Measurements from ENCODE around the gene GMPPA.

The GMPPA gene

DNA sequence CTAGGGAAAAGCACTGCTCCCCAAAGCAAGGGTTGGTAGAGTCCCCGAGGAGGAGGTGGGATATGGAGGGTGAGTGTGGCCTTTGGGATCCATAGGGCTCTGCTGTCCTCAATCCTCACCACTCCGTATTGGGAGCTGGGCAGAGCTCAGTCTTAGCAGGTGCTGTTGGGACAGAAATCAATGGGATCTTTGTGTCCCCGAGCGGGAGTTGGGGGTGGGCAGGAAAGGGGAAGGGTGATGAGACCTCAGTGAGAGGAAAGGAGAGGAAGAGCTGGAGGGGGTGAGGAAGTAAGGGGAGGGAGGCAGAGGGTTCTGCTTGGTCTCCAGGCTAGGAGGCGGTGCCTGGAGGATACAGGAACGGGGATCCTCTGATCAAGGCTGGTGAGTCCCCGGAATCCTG lies 18.2 kb downstream of the GMPPA start:
- H3K4me3 ChIP-seq (ENCODE audit: low read depth in 1 of 2, low read length in 2 of 2), result no peak overlapping the region
- peaks cover 44% of the 10 kb centered on the region for H3K27me3 ChIP-seq (ENCODE audit: low read depth, low read length)
- H3K4me1 ChIP-seq (ENCODE audit: control insufficient read depth in 1 of 2, insufficient read depth in 2 of 2, low read length in 2 of 2), result peaks cover 0 to 8% of the 10 kb centered on the region in 2 donors
- H3K9me3 ChIP-seq (ENCODE audit: control insufficient read depth in 1 of 2, low read length in 2 of 2), result no peaks in the 10 kb centered on the region
- no peaks in the 10 kb centered on the region for H3K36me3 ChIP-seq (ENCODE audit: control insufficient read depth in 1 of 2, insufficient read depth in 2 of 2, low read length in 2 of 2)
- H3K27ac ChIP-seq (ENCODE audit: low read length), result no peak overlapping the region

DNA sequence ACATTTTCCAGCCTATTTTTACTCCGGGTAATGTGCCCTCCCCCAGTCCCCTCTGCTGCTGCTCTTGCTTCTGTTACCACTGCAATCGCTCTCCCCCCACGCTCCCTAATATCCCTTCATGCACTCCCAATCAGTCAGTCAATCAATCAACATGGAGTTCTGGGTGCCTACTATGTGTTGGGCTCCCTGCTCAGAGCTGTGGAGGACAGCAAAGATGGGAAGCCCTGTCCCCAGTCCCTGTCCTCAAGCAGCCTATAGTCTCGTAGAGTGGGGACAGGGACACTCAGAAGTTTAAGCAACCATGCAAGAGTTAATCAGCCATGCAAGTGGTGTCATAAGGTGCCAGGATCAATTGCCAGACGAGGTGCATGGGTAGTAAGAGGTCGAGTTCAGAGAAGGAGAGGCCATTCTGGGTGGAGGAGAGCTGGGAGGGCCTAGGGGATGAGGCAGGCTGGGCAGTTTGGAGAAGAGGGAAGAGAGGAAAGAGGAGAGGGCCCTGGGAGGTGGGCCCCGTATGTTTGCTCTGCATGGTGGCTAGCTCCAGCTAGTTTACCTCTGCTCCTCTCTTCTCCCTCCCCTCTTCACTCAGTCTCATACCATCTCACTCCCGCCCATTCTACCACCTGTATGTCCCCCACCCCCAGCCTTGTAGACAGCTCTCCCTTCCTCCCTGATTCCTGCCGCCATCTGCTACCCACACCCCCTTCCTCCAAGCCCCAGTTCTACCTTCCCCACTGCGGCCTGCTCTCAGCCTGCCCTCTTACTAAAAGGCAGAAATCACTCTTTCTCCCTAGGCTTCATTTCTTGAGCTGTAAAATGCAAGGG lies 19.5 kb downstream of the GMPPA start:
- Histone ChIP-seq H3K4me3 (ENCODE audit: low read depth in 1 of 2, low read length in 2 of 2) (no peak overlapping the region), H3K36me3 (ENCODE audit: control insufficient read depth in 1 of 2, insufficient read depth in 2 of 2, low read length in 2 of 2) (no peaks in the 10 kb centered on the region), H3K9me3 (ENCODE audit: control insufficient read depth in 1 of 2, low read length in 2 of 2) (no peaks in the 10 kb centered on the region), H3K27ac (ENCODE audit: low read length) (no peak overlapping the region), H3K27me3 (ENCODE audit: low read depth, low read length) (peaks cover 45% of the 10 kb centered on the region), H3K4me1 (ENCODE audit: control insufficient read depth in 1 of 2, insufficient read depth in 2 of 2, low read length in 2 of 2) (peaks cover 0 to 18% of the 10 kb centered on the region in 2 donors)

DNA sequence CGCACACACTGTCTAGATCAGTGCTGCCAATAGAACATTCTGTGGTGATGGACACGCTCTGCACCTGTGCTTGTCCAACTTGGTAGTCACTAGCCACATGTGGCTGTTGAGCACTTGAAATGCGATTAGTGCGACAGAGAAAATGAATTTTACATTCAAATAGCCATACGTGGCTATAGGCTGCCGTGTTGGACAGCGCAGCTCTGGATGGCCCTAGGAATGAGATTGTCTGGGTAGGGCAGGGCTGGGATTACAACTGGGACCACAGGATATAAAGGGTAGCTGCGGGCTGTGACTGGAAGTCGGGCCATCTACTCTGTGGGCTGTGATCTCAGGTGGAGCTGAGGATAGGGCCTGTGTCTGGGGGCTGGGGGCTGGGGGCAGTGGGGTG lies 20.8 kb downstream of the GMPPA start:
- H3K27me3 ChIP-seq (ENCODE audit: low read depth, low read length), result peaks cover 47% of the 10 kb centered on the region
- H3K4me3 ChIP-seq (ENCODE audit: low read depth in 1 of 2, low read length in 2 of 2), result no peak overlapping the region
- H3K36me3 ChIP-seq (ENCODE audit: control insufficient read depth in 1 of 2, insufficient read depth in 2 of 2, low read length in 2 of 2), result no peaks in the 10 kb centered on the region
- H3K27ac ChIP-seq (ENCODE audit: low read length), result no peak overlapping the region
- H3K9me3 ChIP-seq (ENCODE audit: control insufficient read depth in 1 of 2, low read length in 2 of 2), result no peaks in the 10 kb centered on the region
- peaks cover 0 to 21% of the 10 kb centered on the region in 2 donors for H3K4me1 ChIP-seq (ENCODE audit: control insufficient read depth in 1 of 2, insufficient read depth in 2 of 2, low read length in 2 of 2)

DNA sequence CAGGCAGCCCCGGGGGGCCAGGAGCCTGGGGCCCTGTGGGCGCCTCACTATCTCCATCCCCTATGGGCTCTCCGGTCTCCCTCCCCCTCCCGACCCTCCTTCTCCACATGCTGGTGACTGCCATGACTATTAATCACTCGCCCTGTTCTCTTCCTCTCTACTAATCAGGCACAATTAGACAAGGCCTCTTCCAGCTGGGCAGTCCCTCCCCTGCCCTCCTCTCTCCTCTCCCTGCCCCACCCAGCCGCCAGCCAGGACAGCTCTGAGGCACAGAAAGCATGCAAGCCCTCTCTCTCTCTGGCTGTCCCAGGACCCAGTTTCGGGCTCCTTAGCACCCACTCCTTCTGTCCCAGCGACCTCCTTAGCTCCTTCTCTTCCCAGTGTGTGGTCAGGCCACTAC lies 21.4 kb downstream of the GMPPA start:
- Histone ChIP-seq H3K27ac (ENCODE audit: low read length) (no peak overlapping the region), H3K9me3 (ENCODE audit: control insufficient read depth in 1 of 2, low read length in 2 of 2) (no peaks in the 10 kb centered on the region), H3K4me3 (ENCODE audit: low read depth in 1 of 2, low read length in 2 of 2) (no peak overlapping the region)

DNA sequence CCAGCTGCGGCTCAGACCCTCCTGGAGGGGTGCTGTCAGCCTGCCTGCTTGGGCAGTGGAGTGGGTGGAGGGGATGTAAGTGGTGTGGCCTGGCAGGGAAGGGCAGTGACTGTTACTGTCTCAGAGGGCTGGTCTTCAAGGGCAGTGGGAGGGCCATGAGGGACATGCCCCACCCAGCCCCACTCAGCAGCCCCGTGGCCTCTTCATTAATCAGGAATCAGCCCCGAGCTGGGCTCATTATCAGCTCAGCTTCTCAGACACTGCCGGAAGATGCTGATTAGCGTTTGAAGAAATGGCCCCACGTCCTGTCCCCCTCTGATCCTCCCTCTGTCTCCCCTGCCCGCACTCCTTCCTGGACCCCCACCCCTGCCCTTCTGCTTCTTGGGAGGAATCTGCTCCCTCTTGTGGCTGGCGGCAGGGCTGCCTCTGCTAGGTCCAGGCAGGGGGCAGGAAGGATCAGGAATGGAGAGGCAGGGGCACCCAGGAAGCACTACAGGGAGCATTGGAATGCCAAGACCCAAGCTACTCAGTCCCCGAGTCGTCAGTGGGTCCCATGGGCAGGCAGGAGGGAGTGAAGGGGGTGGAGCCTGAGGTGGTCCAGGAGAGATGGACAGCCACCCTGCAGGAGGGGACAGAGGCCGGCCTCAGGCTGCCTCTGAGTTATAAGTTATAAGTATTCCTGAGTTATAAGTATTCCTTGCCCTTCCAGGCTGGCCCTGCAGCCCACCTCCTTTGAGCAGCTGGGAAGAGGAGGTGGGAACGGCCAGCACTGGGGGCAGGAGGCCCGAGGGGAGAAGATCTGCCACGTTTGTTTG lies 22.6 kb downstream of the GMPPA start:
- no peak overlapping the region for H3K4me3 ChIP-seq (ENCODE audit: low read depth in 1 of 2, low read length in 2 of 2)
- H3K27ac ChIP-seq (ENCODE audit: low read length), result no peak overlapping the region
- peaks cover 0 to 21% of the 10 kb centered on the region in 2 donors for H3K4me1 ChIP-seq (ENCODE audit: control insufficient read depth in 1 of 2, insufficient read depth in 2 of 2, low read length in 2 of 2)
- peaks cover 47% of the 10 kb centered on the region for H3K27me3 ChIP-seq (ENCODE audit: low read depth, low read length)
- no peaks in the 10 kb centered on the region for H3K9me3 ChIP-seq (ENCODE audit: control insufficient read depth in 1 of 2, low read length in 2 of 2)
- no peaks in the 10 kb centered on the region for H3K36me3 ChIP-seq (ENCODE audit: control insufficient read depth in 1 of 2, insufficient read depth in 2 of 2, low read length in 2 of 2)

More for the DNA sequence above, 21.4 kb downstream of the GMPPA start:
- peaks cover 0 to 21% of the 10 kb centered on the region in 2 donors for H3K4me1 ChIP-seq (ENCODE audit: control insufficient read depth in 1 of 2, insufficient read depth in 2 of 2, low read length in 2 of 2)
- no peaks in the 10 kb centered on the region for H3K36me3 ChIP-seq (ENCODE audit: control insufficient read depth in 1 of 2, insufficient read depth in 2 of 2, low read length in 2 of 2)
- peaks cover 47% of the 10 kb centered on the region for H3K27me3 ChIP-seq (ENCODE audit: low read depth, low read length)

DNA sequence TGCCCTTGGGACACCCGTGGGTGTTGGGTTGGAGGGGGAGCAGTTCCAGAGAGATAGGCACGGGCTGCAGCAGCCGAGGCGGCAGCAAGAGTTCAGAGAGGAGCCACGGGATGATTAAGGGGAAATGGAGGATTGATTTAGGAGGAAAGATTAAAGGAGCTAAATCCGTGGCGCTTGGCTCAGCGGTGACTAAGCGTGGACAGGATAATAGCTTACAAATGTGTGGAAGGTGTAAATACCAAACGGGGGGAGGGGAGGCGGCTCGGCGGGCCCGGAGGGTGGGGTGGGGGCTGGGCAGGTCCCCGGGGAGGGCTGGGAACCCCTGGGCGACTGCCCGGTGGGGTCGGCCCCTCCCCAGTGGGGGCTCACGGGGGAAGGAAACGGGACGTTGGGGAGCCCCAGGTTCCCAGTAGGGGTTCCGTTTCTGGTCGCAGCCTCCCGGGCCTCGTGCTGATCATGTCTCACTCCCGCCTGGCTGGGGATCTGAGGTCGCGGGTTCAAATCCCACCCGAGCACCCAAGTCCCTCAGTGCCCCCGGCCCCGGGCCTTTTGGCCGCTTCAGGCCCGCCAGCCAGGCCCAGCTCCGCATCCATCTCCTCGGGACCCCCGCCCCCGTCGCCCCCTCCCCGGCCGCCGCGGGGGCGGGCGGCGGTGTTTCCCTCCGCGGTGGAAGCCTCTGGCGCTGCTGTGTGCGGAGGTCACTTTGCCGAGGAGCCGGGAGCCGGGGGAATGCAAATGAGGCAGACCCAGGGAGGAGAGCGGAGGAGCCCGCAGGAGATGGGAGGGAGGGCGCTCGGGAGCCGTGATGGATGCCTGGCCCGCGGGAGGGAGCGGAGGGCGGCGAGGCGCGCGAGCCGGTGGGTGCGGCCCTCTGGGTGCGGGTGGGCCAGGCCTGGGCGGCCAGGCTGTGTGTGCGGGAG lies 23.7 kb downstream of the GMPPA start:
- no peak overlapping the region for H3K27ac ChIP-seq (ENCODE audit: low read length)
- peak overlapping the region in 1 of 2 donors; percentile 48 for H3K4me3 ChIP-seq (ENCODE audit: low read depth in 1 of 2, low read length in 2 of 2)
- H3K4me1 ChIP-seq (ENCODE audit: control insufficient read depth in 1 of 2, insufficient read depth in 2 of 2, low read length in 2 of 2), result peaks cover 0 to 21% of the 10 kb centered on the region in 2 donors

DNA sequence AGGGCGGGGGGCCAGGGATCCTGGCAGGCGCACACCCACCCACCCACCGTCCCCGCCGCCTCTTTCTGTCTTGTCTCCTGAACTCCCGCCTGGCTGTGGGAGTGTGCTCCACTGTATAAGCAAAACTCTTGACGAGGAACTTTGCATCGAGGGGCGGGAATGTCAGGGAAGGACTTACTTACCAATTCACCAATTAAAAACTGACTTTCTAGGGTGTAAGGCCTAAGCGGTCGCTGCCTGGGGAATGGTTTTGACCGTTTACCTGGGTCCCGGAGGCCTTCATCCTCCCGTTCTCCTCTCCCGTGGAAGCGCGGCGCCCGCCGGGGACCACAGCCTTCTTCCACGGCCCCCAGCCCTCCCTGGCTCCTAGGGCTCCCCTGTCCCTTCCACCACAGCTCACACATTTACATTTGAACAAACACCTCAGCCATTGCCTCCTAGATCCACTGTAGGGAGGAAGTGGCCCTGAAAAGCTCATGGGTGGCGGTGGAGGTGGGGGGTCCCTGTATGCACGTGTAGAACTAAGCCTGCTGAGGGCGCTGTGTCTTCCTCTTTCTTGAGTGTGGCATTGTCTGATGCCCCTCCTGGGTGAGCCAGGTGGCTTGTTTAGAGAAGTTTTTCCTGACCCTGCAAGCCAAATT lies 24.5 kb downstream of the GMPPA start:
- H3K36me3 ChIP-seq (ENCODE audit: control insufficient read depth in 1 of 2, insufficient read depth in 2 of 2, low read length in 2 of 2), result no peaks in the 10 kb centered on the region
- no peaks in the 10 kb centered on the region for H3K9me3 ChIP-seq (ENCODE audit: control insufficient read depth in 1 of 2, low read length in 2 of 2)
- no peak overlapping the region for H3K27ac ChIP-seq (ENCODE audit: low read length)
- H3K4me3 ChIP-seq (ENCODE audit: low read depth in 1 of 2, low read length in 2 of 2), result peak overlapping the region in 1 of 2 donors; percentile 48
- H3K4me1 ChIP-seq (ENCODE audit: control insufficient read depth in 1 of 2, insufficient read depth in 2 of 2, low read length in 2 of 2), result peaks cover 0 to 21% of the 10 kb centered on the region in 2 donors
- H3K27me3 ChIP-seq (ENCODE audit: low read depth, low read length), result peaks cover 58% of the 10 kb centered on the region

More for the DNA sequence above, 23.7 kb downstream of the GMPPA start:
- Histone ChIP-seq H3K27me3 (ENCODE audit: low read depth, low read length) (peaks cover 58% of the 10 kb centered on the region), H3K9me3 (ENCODE audit: control insufficient read depth in 1 of 2, low read length in 2 of 2) (no peaks in the 10 kb centered on the region), H3K36me3 (ENCODE audit: control insufficient read depth in 1 of 2, insufficient read depth in 2 of 2, low read length in 2 of 2) (no peaks in the 10 kb centered on the region)

DNA sequence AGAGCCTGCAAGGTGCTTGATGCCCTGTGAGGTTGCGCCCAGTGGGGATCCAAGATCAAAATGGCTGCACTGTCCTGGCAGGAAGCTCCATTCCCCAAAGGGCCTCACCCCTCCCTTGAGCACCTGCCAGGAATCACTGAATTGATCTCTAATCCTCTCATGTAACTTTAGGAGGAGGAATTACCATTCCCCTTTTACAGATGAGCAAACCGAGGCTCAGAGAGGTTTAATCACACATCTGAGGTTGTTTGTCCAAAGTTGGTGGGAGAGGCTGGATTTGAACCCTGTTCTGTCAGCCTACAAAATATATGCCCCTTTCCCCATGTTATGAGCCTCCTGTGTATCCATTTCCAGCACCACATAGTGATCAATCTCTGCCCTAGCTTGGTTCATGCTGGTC lies 26.1 kb downstream of the GMPPA start:
- H3K4me3 ChIP-seq (ENCODE audit: low read depth in 1 of 2, low read length in 2 of 2), result no peak overlapping the region
- H3K27me3 ChIP-seq (ENCODE audit: low read depth, low read length), result peaks cover 68% of the 10 kb centered on the region
- H3K27ac ChIP-seq (ENCODE audit: low read length), result no peak overlapping the region
- H3K36me3 ChIP-seq (ENCODE audit: control insufficient read depth in 1 of 2, insufficient read depth in 2 of 2, low read length in 2 of 2), result no peaks in the 10 kb centered on the region
- H3K9me3 ChIP-seq (ENCODE audit: control insufficient read depth in 1 of 2, low read length in 2 of 2), result no peaks in the 10 kb centered on the region
- H3K4me1 ChIP-seq (ENCODE audit: control insufficient read depth in 1 of 2, insufficient read depth in 2 of 2, low read length in 2 of 2), result peaks cover 0 to 25% of the 10 kb centered on the region in 2 donors

DNA sequence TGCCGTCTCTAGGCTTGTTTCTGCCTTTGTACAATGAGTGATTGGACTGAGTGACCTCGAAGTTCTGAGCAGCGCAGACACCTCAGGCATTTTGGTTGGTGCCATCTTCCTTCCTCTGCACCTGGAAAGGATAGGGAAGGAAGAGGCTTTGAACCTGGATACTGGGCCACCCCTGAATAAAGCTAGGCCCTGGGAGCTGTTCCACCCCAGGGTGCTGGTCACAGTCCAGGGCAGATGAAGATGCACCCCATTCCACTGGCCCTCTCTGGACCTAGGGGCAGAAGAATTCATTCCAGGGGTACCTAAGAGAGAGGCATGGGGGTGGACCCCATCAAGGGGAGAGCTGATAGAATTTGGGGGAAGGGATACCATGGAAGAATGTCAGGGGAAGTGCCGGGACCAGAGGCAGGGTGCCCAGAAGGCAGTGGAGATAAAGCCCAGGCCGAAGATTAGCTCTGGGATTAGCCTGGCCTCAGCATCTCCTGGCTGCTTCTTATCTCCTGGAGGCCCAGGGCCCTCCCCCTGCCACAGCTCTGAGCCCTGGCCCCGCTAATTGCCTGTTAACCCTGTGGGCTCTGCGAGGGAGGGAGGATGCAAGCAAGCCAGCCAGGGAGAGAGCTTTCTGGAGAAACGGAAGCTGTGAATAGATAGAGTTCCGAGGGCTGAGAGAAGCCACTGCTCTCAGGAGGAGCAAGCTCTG lies 27.0 kb downstream of the GMPPA start:
- Histone ChIP-seq H3K27me3 (ENCODE audit: low read depth, low read length) (peaks cover 67% of the 10 kb centered on the region), H3K27ac (ENCODE audit: low read length) (no peak overlapping the region), H3K9me3 (ENCODE audit: control insufficient read depth in 1 of 2, low read length in 2 of 2) (no peaks in the 10 kb centered on the region), H3K4me3 (ENCODE audit: low read depth in 1 of 2, low read length in 2 of 2) (no peak overlapping the region), H3K4me1 (ENCODE audit: control insufficient read depth in 1 of 2, insufficient read depth in 2 of 2, low read length in 2 of 2) (peaks cover 0 to 28% of the 10 kb centered on the region in 2 donors), H3K36me3 (ENCODE audit: control insufficient read depth in 1 of 2, insufficient read depth in 2 of 2, low read length in 2 of 2) (no peaks in the 10 kb centered on the region)

Data from muscle layer of duodenum (tissue), 2 donors.